HepG2 (cell line): ENCODE measurements around the gene UTS2R. TPM values are rescaled to one million over a fixed set of nuclear protein-coding genes. Genes with fewer than 3 reads are reported as not detected.

Source experiments
- E2F5 ChIP-seq: sonication (generic); formaldehyde crosslinking; conservative IDR thresholded peaks from 2 replicates; pipeline ENCODE4 v1.4.0; 2020; ENCODE audit warnings: missing genetic modification reagents
- FOXM1 ChIP-seq: sonication (generic); formaldehyde crosslinking; IDR thresholded peaks from 2 replicates; pipeline ENCODE4 v1.5.0; 2020; ENCODE audit warnings: missing genetic modification reagents
- FOXP4 ChIP-seq: sonication (generic); formaldehyde crosslinking; IDR thresholded peaks from 2 replicates; pipeline ENCODE4 v1.4.0; 2020; ENCODE audit warnings: missing genetic modification reagents
- IKZF5 ChIP-seq: IDR thresholded peaks from 2 replicates; pipeline ENCODE4 v1.6.1; 2018; ENCODE audit warnings: missing genetic modification reagents, mild to moderate bottlenecking, missing compliant biosample characterization
- KLF13 ChIP-seq: sonication (generic); formaldehyde crosslinking; IDR thresholded peaks from 2 replicates; pipeline ENCODE4 v1.4.0; 2020; ENCODE audit warnings: mild to moderate bottlenecking, missing genetic modification reagents
- NCOA1 ChIP-seq: sonication (generic); formaldehyde crosslinking; IDR thresholded peaks from 2 replicates; pipeline ENCODE4 v1.9.0; 2021; ENCODE audit warnings: missing genetic modification reagents
- NR2C2 ChIP-seq: sonication (generic); formaldehyde crosslinking; IDR thresholded peaks from 2 replicates; pipeline ENCODE4 v1.4.0; 2020; ENCODE audit warnings: missing genetic modification reagents, mild to moderate bottlenecking, moderate library complexity, borderline replicate concordance
- RAD21 ChIP-seq: fragments of 450-650 bp; formaldehyde crosslinking; IDR thresholded peaks from 2 replicates; pipeline ENCODE4 v1.5.0; 2020; ENCODE audit warnings: mild to moderate bottlenecking
- SPEN ChIP-seq: sonication (generic); formaldehyde crosslinking; IDR thresholded peaks from 2 replicates; pipeline ENCODE4 v1.5.1; 2020; ENCODE audit warnings: low read depth, mild to moderate bottlenecking, missing genetic modification reagents
- TCF7 ChIP-seq: sonication (generic); IDR thresholded peaks from 2 replicates; pipeline ENCODE4 v1.6.1; 2016; ENCODE audit warnings: antibody characterized with exemption, low read depth
- U2AF1 ChIP-seq: fragments of 200-400 bp; formaldehyde crosslinking; optimal IDR thresholded peaks from 2 replicates; pipeline ENCODE3; 2017; ENCODE audit warnings: mild to moderate bottlenecking, low read depth, low read length
- ZBTB3 ChIP-seq: sonication (generic); formaldehyde crosslinking; IDR thresholded peaks from 2 replicates; pipeline ENCODE4 v1.4.0; 2020; ENCODE audit warnings: low read depth, mild to moderate bottlenecking, moderate library complexity, missing genetic modification reagents, borderline replicate concordance
- ZNF292 ChIP-seq: sonication (generic); formaldehyde crosslinking; IDR thresholded peaks from 2 replicates; pipeline ENCODE4 v1.8.1; 2022; ENCODE audit warnings: mild to moderate bottlenecking, low read depth, missing genetic modification reagents, borderline replicate concordance
- ZNF691 ChIP-seq: sonication (generic); formaldehyde crosslinking; IDR thresholded peaks from 2 replicates; pipeline ENCODE4 v1.4.0; 2020; ENCODE audit warnings: missing genetic modification reagents, low read depth, mild to moderate bottlenecking, borderline replicate concordance
- ZSCAN31 ChIP-seq: sonication (generic); formaldehyde crosslinking; IDR thresholded peaks from 2 replicates; pipeline ENCODE4 v1.5.0; 2020; ENCODE audit warnings: low read depth, mild to moderate bottlenecking, missing genetic modification reagents
- polyA plus RNA-seq, 8 experiments: library from polyadenylated mRNA; depleted of rRNA in 3 of 8; stranded (reverse) in 7 of 8; unstranded in 1 of 8; fragments of >200 nt; fragmentation: Illumina TruSeq in 4 of 8; extraction: Trizol in 4 of 8; gene quantifications; 2 replicates each; pipeline versions ENCODE4 v1.2.1 to v1.2.3, GENCODE V29; 2011 to 2016; ENCODE audit warnings: low read depth in 4 of 8, missing spikeins in 1 of 8, mixed read lengths in 1 of 8; ENCODE audit not compliant: insufficient read depth in 1 of 8
- total RNA-seq, 5 experiments: library from RNA; depleted of rRNA; stranded (reverse); fragments of >200 nt; fragmentation: Illumina TruSeq; extraction: Trizol; gene quantifications; 2 replicates each; pipeline ENCODE4 v1.2.3, GENCODE V29; 2016; ENCODE audit warnings: low read depth in 1 of 5
- TF ChIP-seq, protein P1 (sequence below): sonication (generic); formaldehyde crosslinking; conservative IDR thresholded peaks from 2 replicates; pipeline ENCODE4 v1.4.0; 2020; ENCODE audit warnings: missing genetic modification reagents
- TF ChIP-seq, protein P2 (sequence below): sonication (generic); formaldehyde crosslinking; IDR thresholded peaks from 2 replicates; pipeline ENCODE4 v1.4.0; 2020; ENCODE audit warnings: mild to moderate bottlenecking, missing genetic modification reagents

UTS2R gene
- total and polyA plus RNA-seq, 2 of the 13 experiments (the other 11 are each of a cell fraction or from before 2014, with no cell fraction given): 0.13 to 0.15 TPM

- peak; percentile 58; the same call in 1 of the 2 replicates for TF ChIP-seq ZNF691 (CRISPR knock-in tag)
- TF ChIP-seq ZSCAN31 (CRISPR knock-in tag): peak; percentile 81; the same call in 1 of the 2 replicates
- TF ChIP-seq E2F5 (CRISPR knock-in tag): no peak
- 0 out of 2 replicates have a peak, but pooled peaks have one; percentile 24 for TF ChIP-seq FOXP4 (CRISPR knock-in tag)
- TF ChIP-seq ZNF292: peak; percentile 98
- TF ChIP-seq NR2C2 (CRISPR knock-in tag): peak; percentile 72
- peak; percentile 29 for TF ChIP-seq RAD21
- no peak for TF ChIP-seq NCOA1
- TF ChIP-seq, protein P1, sequence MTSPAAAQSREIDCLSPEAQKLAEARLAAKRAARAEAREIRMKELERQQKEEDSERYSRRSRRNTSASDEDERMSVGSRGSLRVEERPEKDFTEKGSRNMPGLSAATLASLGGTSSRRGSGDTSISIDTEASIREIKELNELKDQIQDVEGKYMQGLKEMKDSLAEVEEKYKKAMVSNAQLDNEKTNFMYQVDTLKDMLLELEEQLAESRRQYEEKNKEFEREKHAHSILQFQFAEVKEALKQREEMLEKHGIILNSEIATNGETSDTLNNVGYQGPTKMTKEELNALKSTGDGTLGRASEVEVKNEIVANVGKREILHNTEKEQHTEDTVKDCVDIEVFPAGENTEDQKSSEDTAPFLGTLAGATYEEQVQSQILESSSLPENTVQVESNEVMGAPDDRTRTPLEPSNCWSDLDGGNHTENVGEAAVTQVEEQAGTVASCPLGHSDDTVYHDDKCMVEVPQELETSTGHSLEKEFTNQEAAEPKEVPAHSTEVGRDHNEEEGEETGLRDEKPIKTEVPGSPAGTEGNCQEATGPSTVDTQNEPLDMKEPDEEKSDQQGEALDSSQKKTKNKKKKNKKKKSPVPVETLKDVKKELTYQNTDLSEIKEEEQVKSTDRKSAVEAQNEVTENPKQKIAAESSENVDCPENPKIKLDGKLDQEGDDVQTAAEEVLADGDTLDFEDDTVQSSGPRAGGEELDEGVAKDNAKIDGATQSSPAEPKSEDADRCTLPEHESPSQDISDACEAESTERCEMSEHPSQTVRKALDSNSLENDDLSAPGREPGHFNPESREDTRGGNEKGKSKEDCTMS (CRISPR knock-in tag): no peak
- TF ChIP-seq FOXM1 (CRISPR knock-in tag): no peak
- no peak for TF ChIP-seq TCF7
- TF ChIP-seq, protein P2, sequence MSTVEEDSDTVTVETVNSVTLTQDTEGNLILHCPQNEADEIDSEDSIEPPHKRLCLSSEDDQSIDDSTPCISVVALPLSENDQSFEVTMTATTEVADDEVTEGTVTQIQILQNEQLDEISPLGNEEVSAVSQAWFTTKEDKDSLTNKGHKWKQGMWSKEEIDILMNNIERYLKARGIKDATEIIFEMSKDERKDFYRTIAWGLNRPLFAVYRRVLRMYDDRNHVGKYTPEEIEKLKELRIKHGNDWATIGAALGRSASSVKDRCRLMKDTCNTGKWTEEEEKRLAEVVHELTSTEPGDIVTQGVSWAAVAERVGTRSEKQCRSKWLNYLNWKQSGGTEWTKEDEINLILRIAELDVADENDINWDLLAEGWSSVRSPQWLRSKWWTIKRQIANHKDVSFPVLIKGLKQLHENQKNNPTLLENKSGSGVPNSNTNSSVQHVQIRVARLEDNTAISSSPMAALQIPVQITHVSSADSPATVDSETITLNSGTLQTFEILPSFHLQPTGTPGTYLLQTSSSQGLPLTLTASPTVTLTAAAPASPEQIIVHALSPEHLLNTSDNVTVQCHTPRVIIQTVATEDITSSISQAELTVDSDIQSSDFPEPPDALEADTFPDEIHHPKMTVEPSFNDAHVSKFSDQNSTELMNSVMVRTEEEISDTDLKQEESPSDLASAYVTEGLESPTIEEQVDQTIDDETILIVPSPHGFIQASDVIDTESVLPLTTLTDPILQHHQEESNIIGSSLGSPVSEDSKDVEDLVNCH (CRISPR knock-in tag): 0 out of 2 replicates have a peak, but pooled peaks have one; percentile 40
- TF ChIP-seq U2AF1: no peak
- TF ChIP-seq SPEN: peak; percentile 55; the same call in 1 of the 2 replicates
- TF ChIP-seq KLF13: peak; percentile 46; the same call in 1 of the 2 replicates
- no peak for TF ChIP-seq ZBTB3 (CRISPR knock-in tag)
- peak; percentile 67; the same call in 1 of the 2 replicates for TF ChIP-seq IKZF5 (CRISPR knock-in tag)
Measured at GRCh38 chr17:82330322-82331239, 41.0 kb upstream of the UTS2R start (continued).
